HepG2 (cell line): Measurements from ENCODE around the gene MIEF2. TPM values are rescaled to one million over a fixed set of nuclear protein-coding genes. Genes with fewer than 3 reads are reported as not detected.

Source experiments
- ADNP ChIP-seq: sonication (generic); formaldehyde crosslinking; IDR thresholded peaks from 2 replicates; pipeline ENCODE4 v1.4.0; 2020; ENCODE audit warnings: missing genetic modification reagents
- CBX1 ChIP-seq: IDR thresholded peaks from one replicate; pipeline ENCODE4 v1.6.1; 2016; ENCODE audit warnings: antibody characterized with exemption, low read depth
- DNMT1 ChIP-seq: sonication (generic); formaldehyde crosslinking; IDR thresholded peaks from 2 replicates; pipeline ENCODE4 v1.5.1; 2020; ENCODE audit warnings: mild to moderate bottlenecking, missing genetic modification reagents
- HNRNPK ChIP-seq: fragments of 200-400 bp; formaldehyde crosslinking; IDR thresholded peaks from 2 replicates; pipeline ENCODE4 v1.6.1; 2018; ENCODE audit warnings: low read length, low read depth, moderate library complexity, mild to moderate bottlenecking; ENCODE audit not compliant: poor library complexity, severe bottlenecking
- KDM3A ChIP-seq: IDR thresholded peaks from 2 replicates; pipeline ENCODE4 v1.6.1; 2018; ENCODE audit warnings: low read depth, missing compliant biosample characterization
- KDM4B ChIP-seq: sonication (generic); formaldehyde crosslinking; IDR thresholded peaks from 2 replicates; pipeline ENCODE4 v1.4.0; 2020; ENCODE audit warnings: missing genetic modification reagents
- MAF1 ChIP-seq: sonication (generic); formaldehyde crosslinking; IDR thresholded peaks from 2 replicates; pipeline ENCODE4 v1.5.0; 2020; ENCODE audit warnings: missing genetic modification reagents, borderline replicate concordance
- MTA1 ChIP-seq: sonication (generic); formaldehyde crosslinking; IDR thresholded peaks from 2 replicates; pipeline ENCODE4 v1.4.0; 2020; ENCODE audit warnings: missing genetic modification reagents, mild to moderate bottlenecking, borderline replicate concordance
- NCOA1 ChIP-seq: sonication (generic); formaldehyde crosslinking; IDR thresholded peaks from 2 replicates; pipeline ENCODE4 v1.9.0; 2021; ENCODE audit warnings: missing genetic modification reagents
- NR0B2 ChIP-seq: sonication (generic); formaldehyde crosslinking; IDR thresholded peaks from 2 replicates; pipeline ENCODE4 v1.4.0; 2020; ENCODE audit warnings: mild to moderate bottlenecking, missing genetic modification reagents
- RAD51 ChIP-seq: fragments of 450-650 bp; IDR thresholded peaks from 2 replicates; pipeline ENCODE4 v1.6.1; 2016; ENCODE audit warnings: borderline replicate concordance
- RFX1 ChIP-seq: fragments of 450-650 bp; IDR thresholded peaks from 2 replicates; pipeline ENCODE4 v1.6.1; 2017
- RFX5 ChIP-seq: IDR thresholded peaks from 2 replicates; pipeline ENCODE4 v1.6.1; 2011; ENCODE audit warnings: low read depth, low read length, improper control_type of control experiment
- SP5 ChIP-seq: IDR thresholded peaks from 2 replicates; pipeline ENCODE4 v1.6.1; 2016; ENCODE audit warnings: low read depth, borderline replicate concordance
- ZFP91 ChIP-seq: sonication (generic); formaldehyde crosslinking; IDR thresholded peaks from 2 replicates; pipeline ENCODE4 v1.9.0; 2022; ENCODE audit warnings: missing genetic modification reagents, mild to moderate bottlenecking, borderline replicate concordance
- ZNF331 ChIP-seq: sonication (generic); formaldehyde crosslinking; IDR thresholded peaks from 2 replicates; pipeline ENCODE4 v1.4.0; 2020; ENCODE audit warnings: missing genetic modification reagents
- ZNF562 ChIP-seq: sonication (generic); formaldehyde crosslinking; IDR thresholded peaks from 2 replicates; pipeline ENCODE4 v1.8.0; 2022; ENCODE audit warnings: missing genetic modification reagents, borderline replicate concordance
- polyA plus RNA-seq, 8 experiments: library from polyadenylated mRNA; depleted of rRNA in 3 of 8; stranded (reverse) in 7 of 8; unstranded in 1 of 8; fragments of >200 nt; fragmentation: Illumina TruSeq in 4 of 8; extraction: Trizol in 4 of 8; gene quantifications; 2 replicates each; pipeline versions ENCODE4 v1.2.1 to v1.2.3, GENCODE V29; 2011 to 2016; ENCODE audit warnings: low read depth in 4 of 8, missing spikeins in 1 of 8, mixed read lengths in 1 of 8; ENCODE audit not compliant: insufficient read depth in 1 of 8
- total RNA-seq, 5 experiments: library from RNA; depleted of rRNA; stranded (reverse); fragments of >200 nt; fragmentation: Illumina TruSeq; extraction: Trizol; gene quantifications; 2 replicates each; pipeline ENCODE4 v1.2.3, GENCODE V29; 2016; ENCODE audit warnings: low read depth in 1 of 5
- TF ChIP-seq, protein P1 (sequence below): sonication (generic); formaldehyde crosslinking; IDR thresholded peaks from 2 replicates; pipeline ENCODE4 v1.4.0; 2020; ENCODE audit warnings: mild to moderate bottlenecking, missing genetic modification reagents
- TF ChIP-seq, protein P2 (sequence below): sonication (generic); formaldehyde crosslinking; IDR thresholded peaks from 2 replicates; pipeline ENCODE4 v1.4.0; 2020; ENCODE audit warnings: missing genetic modification reagents
- TF ChIP-seq, protein P3 (sequence below): sonication (generic); formaldehyde crosslinking; IDR thresholded peaks from 2 replicates; pipeline ENCODE4 v1.5.1; 2020; ENCODE audit warnings: missing genetic modification reagents, mild to moderate bottlenecking, borderline replicate concordance

The MIEF2 gene
- total and polyA plus RNA-seq, 2 of the 13 experiments (the other 11 are each of a cell fraction or from before 2014, with no cell fraction given) = 6.0 to 8.0 TPM

GRCh38 chr17:18225121-18225641 is 35.3 kb upstream of the MIEF2 start, which contains the start of gene LLGL1 (continued):
- TF ChIP-seq, protein P1, sequence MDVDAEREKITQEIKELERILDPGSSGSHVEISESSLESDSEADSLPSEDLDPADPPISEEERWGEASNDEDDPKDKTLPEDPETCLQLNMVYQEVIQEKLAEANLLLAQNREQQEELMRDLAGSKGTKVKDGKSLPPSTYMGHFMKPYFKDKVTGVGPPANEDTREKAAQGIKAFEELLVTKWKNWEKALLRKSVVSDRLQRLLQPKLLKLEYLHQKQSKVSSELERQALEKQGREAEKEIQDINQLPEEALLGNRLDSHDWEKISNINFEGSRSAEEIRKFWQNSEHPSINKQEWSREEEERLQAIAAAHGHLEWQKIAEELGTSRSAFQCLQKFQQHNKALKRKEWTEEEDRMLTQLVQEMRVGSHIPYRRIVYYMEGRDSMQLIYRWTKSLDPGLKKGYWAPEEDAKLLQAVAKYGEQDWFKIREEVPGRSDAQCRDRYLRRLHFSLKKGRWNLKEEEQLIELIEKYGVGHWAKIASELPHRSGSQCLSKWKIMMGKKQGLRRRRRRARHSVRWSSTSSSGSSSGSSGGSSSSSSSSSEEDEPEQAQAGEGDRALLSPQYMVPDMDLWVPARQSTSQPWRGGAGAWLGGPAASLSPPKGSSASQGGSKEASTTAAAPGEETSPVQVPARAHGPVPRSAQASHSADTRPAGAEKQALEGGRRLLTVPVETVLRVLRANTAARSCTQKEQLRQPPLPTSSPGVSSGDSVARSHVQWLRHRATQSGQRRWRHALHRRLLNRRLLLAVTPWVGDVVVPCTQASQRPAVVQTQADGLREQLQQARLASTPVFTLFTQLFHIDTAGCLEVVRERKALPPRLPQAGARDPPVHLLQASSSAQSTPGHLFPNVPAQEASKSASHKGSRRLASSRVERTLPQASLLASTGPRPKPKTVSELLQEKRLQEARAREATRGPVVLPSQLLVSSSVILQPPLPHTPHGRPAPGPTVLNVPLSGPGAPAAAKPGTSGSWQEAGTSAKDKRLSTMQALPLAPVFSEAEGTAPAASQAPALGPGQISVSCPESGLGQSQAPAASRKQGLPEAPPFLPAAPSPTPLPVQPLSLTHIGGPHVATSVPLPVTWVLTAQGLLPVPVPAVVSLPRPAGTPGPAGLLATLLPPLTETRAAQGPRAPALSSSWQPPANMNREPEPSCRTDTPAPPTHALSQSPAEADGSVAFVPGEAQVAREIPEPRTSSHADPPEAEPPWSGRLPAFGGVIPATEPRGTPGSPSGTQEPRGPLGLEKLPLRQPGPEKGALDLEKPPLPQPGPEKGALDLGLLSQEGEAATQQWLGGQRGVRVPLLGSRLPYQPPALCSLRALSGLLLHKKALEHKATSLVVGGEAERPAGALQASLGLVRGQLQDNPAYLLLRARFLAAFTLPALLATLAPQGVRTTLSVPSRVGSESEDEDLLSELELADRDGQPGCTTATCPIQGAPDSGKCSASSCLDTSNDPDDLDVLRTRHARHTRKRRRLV (CRISPR knock-in tag) = no peak
- no peak for TF ChIP-seq HNRNPK
- TF ChIP-seq ZNF562 (CRISPR knock-in tag) = no peak
- TF ChIP-seq KDM4B (CRISPR knock-in tag) = no peak
- no peak for TF ChIP-seq NCOA1
- TF ChIP-seq ZFP91 = no peak
- no peak for TF ChIP-seq RFX5
- no peak for TF ChIP-seq CBX1
- TF ChIP-seq RAD51 = no peak
- TF ChIP-seq, protein P2, sequence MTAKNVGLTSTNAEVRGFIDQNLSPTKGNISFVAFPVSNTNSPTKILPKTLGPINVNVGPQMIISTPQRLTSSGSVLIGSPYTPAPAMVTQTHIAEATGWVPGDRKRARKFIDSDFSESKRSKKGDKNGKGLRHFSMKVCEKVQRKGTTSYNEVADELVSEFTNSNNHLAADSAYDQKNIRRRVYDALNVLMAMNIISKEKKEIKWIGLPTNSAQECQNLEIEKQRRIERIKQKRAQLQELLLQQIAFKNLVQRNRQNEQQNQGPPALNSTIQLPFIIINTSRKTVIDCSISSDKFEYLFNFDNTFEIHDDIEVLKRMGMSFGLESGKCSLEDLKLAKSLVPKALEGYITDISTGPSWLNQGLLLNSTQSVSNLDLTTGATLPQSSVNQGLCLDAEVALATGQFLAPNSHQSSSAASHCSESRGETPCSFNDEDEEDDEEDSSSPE (CRISPR knock-in tag) = 0 out of 2 replicates have a peak, but pooled peaks have one; percentile 43
- TF ChIP-seq MTA1 = no peak
- no peak for TF ChIP-seq DNMT1 (CRISPR knock-in tag)
- no peak for TF ChIP-seq MAF1 (CRISPR knock-in tag)
- no peak for TF ChIP-seq NR0B2 (CRISPR knock-in tag)
- no peak for TF ChIP-seq RFX1
- TF ChIP-seq, protein P3, sequence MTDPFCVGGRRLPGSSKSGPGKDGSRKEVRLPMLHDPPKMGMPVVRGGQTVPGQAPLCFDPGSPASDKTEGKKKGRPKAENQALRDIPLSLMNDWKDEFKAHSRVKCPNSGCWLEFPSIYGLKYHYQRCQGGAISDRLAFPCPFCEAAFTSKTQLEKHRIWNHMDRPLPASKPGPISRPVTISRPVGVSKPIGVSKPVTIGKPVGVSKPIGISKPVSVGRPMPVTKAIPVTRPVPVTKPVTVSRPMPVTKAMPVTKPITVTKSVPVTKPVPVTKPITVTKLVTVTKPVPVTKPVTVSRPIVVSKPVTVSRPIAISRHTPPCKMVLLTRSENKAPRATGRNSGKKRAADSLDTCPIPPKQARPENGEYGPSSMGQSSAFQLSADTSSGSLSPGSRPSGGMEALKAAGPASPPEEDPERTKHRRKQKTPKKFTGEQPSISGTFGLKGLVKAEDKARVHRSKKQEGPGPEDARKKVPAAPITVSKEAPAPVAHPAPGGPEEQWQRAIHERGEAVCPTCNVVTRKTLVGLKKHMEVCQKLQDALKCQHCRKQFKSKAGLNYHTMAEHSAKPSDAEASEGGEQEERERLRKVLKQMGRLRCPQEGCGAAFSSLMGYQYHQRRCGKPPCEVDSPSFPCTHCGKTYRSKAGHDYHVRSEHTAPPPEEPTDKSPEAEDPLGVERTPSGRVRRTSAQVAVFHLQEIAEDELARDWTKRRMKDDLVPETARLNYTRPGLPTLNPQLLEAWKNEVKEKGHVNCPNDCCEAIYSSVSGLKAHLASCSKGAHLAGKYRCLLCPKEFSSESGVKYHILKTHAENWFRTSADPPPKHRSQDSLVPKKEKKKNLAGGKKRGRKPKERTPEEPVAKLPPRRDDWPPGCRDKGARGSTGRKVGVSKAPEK (CRISPR knock-in tag) = no peak
- 0 out of 2 replicates have a peak, but pooled peaks have one; percentile 32 for TF ChIP-seq ZNF331 (CRISPR knock-in tag)
- no peak for TF ChIP-seq SP5 (CRISPR knock-in tag)
- no peak for TF ChIP-seq ADNP (CRISPR knock-in tag)
- TF ChIP-seq KDM3A = 0 out of 2 replicates have a peak, but pooled peaks have one; percentile 28
